ENCODE results near the gene STK32B.

DNA sequence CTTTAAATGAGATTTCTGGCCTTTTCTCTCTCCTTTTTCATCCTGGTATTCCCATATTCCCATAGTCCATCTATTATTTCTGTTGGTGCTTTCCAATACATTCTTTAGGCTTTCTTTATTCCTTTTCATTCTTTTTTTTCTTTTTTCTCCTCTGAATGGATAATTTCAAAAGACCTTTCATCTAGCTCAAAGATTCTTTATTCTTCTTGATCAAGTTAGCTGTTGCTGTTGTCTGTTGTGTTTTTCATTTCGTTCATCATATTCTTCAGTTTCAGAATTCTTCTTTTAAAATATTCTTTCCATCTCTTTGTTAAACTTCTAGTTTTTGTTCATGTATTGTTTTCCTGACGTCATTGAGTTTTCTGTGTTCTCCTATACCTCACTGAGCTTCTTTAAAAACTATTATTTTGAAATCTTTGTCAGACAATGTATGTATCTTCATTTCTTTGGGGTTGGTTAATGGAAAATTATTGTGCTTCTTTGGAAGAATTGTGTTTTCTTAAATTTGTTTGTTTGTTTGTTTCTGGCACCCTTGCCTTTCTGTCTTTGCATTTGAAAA, 30.2 kb downstream of the STK32B start:
- TF ChIP-seq, protein P1, sequence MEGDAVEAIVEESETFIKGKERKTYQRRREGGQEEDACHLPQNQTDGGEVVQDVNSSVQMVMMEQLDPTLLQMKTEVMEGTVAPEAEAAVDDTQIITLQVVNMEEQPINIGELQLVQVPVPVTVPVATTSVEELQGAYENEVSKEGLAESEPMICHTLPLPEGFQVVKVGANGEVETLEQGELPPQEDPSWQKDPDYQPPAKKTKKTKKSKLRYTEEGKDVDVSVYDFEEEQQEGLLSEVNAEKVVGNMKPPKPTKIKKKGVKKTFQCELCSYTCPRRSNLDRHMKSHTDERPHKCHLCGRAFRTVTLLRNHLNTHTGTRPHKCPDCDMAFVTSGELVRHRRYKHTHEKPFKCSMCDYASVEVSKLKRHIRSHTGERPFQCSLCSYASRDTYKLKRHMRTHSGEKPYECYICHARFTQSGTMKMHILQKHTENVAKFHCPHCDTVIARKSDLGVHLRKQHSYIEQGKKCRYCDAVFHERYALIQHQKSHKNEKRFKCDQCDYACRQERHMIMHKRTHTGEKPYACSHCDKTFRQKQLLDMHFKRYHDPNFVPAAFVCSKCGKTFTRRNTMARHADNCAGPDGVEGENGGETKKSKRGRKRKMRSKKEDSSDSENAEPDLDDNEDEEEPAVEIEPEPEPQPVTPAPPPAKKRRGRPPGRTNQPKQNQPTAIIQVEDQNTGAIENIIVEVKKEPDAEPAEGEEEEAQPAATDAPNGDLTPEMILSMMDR (IDR thresholded peaks at IDR 0.05 in 8 of 11, conservative IDR thresholded peaks at IDR 0.05 in 3 of 11): no peak
- no peak for TF ChIP-seq POLR2A (IDR thresholded peaks at IDR 0.05)

Measured in spleen (tissue), 7 donors.